ENCODE results near the gene CLOCK. TPM values are rescaled to one million over a fixed set of nuclear protein-coding genes. Genes with fewer than 3 reads are reported as not detected.

CLOCK gene
- total and polyA plus RNA-seq, 2 of the 13 experiments (the other 11 are each of a cell fraction or from before 2014, with no cell fraction given) = 8.8 to 13.5 TPM

DNA sequence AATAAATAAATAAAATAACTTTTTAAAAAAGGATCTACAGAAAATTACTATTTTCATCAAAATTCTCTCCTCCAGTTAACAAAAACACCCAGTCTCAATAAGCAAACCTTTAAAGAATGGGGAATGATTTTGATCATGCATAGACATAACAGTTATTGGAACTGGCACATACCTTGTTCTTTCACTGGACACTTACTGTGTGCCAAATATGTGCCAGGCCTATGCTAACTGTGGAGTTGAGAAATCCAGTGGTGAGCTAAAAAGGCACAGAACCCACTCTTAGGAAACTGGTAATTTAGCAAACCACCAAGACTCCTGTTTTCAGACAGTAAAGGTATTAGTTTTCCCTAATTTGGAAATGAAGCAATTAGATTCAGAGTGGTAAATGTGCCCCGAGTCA, 39.1 kb downstream of the CLOCK start:
- intact Hi-C loops (cut with micrococcal nuclease; ENCODE audit: unreplicated experiment) (no loop called here), in situ Hi-C loops (cut with HindIII; ENCODE audit: extremely low pct_ligation_motif_present, low pct_unique_long_range_greater_than_20kb) (no loop called here)
- no peak overlapping the region for H3K4me2 ChIP-seq (ENCODE audit: low read depth, low read length)
- ChIA-PET CTCF (ENCODE audit: low intra/inter-chr PET ratio, low total read pairs) (no interaction called here), POLR2A (no interaction called here)
- 100% methylated on average over 1 of the region's 1 CpG for WGBS (ENCODE audit: low lambda C conversion rate)
- no peaks in the 10 kb centered on the region for H4K20me1 ChIP-seq (ENCODE audit: insufficient read depth, low read length)
- no peak overlapping the region for H2AFZ ChIP-seq (ENCODE audit: low read length)
- ATAC-seq (no peak), FAIRE-seq (no peak), DNase-seq (ENCODE audit: low spot score) (no peak)
- no peak for TF ChIP-seq ZMYM4 (CRISPR knock-in tag; IDR thresholded peaks at IDR 0.05)
- no peak for TF ChIP-seq JUND (CRISPR knock-in tag; IDR thresholded peaks at IDR 0.05)
- TF ChIP-seq MAFK (conservative IDR thresholded peaks at IDR 0.05 in 1 of 2, IDR thresholded peaks at IDR 0.05 in 1 of 2; ENCODE audit: low read length in 2 of 2) = no peak
- no peak for TF ChIP-seq NFKBIZ (CRISPR knock-in tag; IDR thresholded peaks at IDR 0.05)
- no peak for TF ChIP-seq EED (CRISPR knock-in tag; IDR thresholded peaks at IDR 0.05)
- TF ChIP-seq, protein P1, sequence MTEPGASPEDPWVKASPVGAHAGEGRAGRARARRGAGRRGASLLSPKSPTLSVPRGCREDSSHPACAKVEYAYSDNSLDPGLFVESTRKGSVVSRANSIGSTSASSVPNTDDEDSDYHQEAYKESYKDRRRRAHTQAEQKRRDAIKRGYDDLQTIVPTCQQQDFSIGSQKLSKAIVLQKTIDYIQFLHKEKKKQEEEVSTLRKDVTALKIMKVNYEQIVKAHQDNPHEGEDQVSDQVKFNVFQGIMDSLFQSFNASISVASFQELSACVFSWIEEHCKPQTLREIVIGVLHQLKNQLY (CRISPR knock-in tag; IDR thresholded peaks at IDR 0.05) = no peak
- TF ChIP-seq, protein P2, sequence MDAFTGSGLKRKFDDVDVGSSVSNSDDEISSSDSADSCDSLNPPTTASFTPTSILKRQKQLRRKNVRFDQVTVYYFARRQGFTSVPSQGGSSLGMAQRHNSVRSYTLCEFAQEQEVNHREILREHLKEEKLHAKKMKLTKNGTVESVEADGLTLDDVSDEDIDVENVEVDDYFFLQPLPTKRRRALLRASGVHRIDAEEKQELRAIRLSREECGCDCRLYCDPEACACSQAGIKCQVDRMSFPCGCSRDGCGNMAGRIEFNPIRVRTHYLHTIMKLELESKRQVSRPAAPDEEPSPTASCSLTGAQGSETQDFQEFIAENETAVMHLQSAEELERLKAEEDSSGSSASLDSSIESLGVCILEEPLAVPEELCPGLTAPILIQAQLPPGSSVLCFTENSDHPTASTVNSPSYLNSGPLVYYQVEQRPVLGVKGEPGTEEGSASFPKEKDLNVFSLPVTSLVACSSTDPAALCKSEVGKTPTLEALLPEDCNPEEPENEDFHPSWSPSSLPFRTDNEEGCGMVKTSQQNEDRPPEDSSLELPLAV (CRISPR knock-in tag; conservative IDR thresholded peaks at IDR 0.05; ENCODE audit: low read depth) = no peak
- TF ChIP-seq TIGD3 (CRISPR knock-in tag; IDR thresholded peaks at IDR 0.05; ENCODE audit: borderline replicate concordance) = no peak
- no peak for TF ChIP-seq NR3C1 (CRISPR knock-in tag; IDR thresholded peaks at IDR 0.05)
- no peak for TF ChIP-seq BCLAF1 (IDR thresholded peaks at IDR 0.05)
- no peak for TF ChIP-seq IRF2 (CRISPR knock-in tag; IDR thresholded peaks at IDR 0.05)
- H3K4me3 ChIP-seq (replicated peaks in 1 of 3; ENCODE audit: insufficient read depth in 1 of 3, low read depth in 2 of 3, low read length in 3 of 3) = no peak overlapping the region
- no peaks in the 10 kb centered on the region for H3K79me2 ChIP-seq (ENCODE audit: insufficient read depth, low read length)
- H3K27me3 ChIP-seq (ENCODE audit: control insufficient read depth in 1 of 2, insufficient read depth in 2 of 2, low read length in 2 of 2) = no peaks in the 10 kb centered on the region
- H3K9me3 ChIP-seq (ENCODE audit: low read length) = no peaks in the 10 kb centered on the region
- BruUV-seq (replicated peaks) = no TSS peak
- H3K9ac ChIP-seq (ENCODE audit: insufficient read depth, low read depth, low read length) = no peak overlapping the region
- no peak overlapping the region for H3K27ac ChIP-seq (ENCODE audit: extremely low read length, insufficient read depth, low read length)
- no peaks in the 10 kb centered on the region for H3K4me1 ChIP-seq (ENCODE audit: insufficient read depth, low read length)
- peaks cover 0 to 3% of the 10 kb centered on the region in 2 experiments; a peak in 1 of 5 replicates for H3K36me3 ChIP-seq (replicated peaks in 1 of 2; ENCODE audit: control insufficient read depth in 1 of 2, insufficient read depth in 2 of 2, low read length in 2 of 2)
